IPS-20b (cell line): ENCODE data around the gene PER2.

ENCODE experiments used
- H3K27ac ChIP-seq: one replicate; pipeline ENCODE4 v1.5.1; 2013; ENCODE audit warnings: low read length
- H3K27me3 ChIP-seq: 2 replicates; pipeline ENCODE4 v1.6.1; 2013; ENCODE audit warnings: mild to moderate bottlenecking, low read length, inconsistent platforms; ENCODE audit not compliant: insufficient read depth
- H3K36me3 ChIP-seq: 2 replicates; pipeline ENCODE4 v1.6.1; 2013; ENCODE audit warnings: low read depth, mild to moderate bottlenecking, inconsistent platforms, low read length, moderate library complexity; ENCODE audit not compliant: insufficient read depth
- H3K4me1 ChIP-seq: 2 replicates; pipeline ENCODE4 v1.6.1; 2013; ENCODE audit warnings: mild to moderate bottlenecking, control low read depth, inconsistent platforms, low read length, moderate library complexity; ENCODE audit not compliant: insufficient read depth
- H3K4me3 ChIP-seq: 2 replicates; pipeline ENCODE4 v1.5.1; 2013; ENCODE audit warnings: mild to moderate bottlenecking, low read length, inconsistent platforms
- H3K9ac ChIP-seq: 2 replicates; pipeline ENCODE4 v1.6.1; 2013; ENCODE audit warnings: low read depth, mild to moderate bottlenecking, inconsistent platforms, low read length, moderate library complexity
- H3K9me3 ChIP-seq: 2 replicates; pipeline ENCODE4 v1.6.1; 2013; ENCODE audit warnings: mild to moderate bottlenecking, low read depth, low read length, inconsistent platforms; ENCODE audit not compliant: insufficient read depth

Gene PER2

GRCh38 chr2:238239863-238240756, 48.3 kb downstream of the PER2 start, which contains the start of gene HES6:
Gene HES6, minus strand, starts transcription at chr2:238240038. Its CDS starts 133 bp downstream, at chr2:238239905.
- H3K9me3 ChIP-seq = no peaks in the 10 kb centered on the region
- no peak within 1 kb of the TSS for H3K27ac ChIP-seq
- no peaks in the 10 kb centered on the region for H3K36me3 ChIP-seq
- peaks cover 6% of the 10 kb centered on the region; the same call in 1 of the 2 replicates for H3K4me1 ChIP-seq
- H3K9ac ChIP-seq = peak within 1 kb of the TSS; percentile 65
- peak within 1 kb of the TSS; percentile 71 for H3K4me3 ChIP-seq
- peaks cover 60% of the 10 kb centered on the region for H3K27me3 ChIP-seq

GRCh38 chr2:238239543-238239862, 48.9 kb downstream of the PER2 start:
- H3K27me3 ChIP-seq = peaks cover 65% of the 10 kb centered on the region
- peak overlapping the region; percentile 64; the same call in 1 of the 2 replicates for H3K4me3 ChIP-seq
- H3K36me3 ChIP-seq = no peaks in the 10 kb centered on the region
- peak overlapping the region; percentile 59; the same call in 1 of the 2 replicates for H3K9ac ChIP-seq
- no peak overlapping the region for H3K27ac ChIP-seq
- no peaks in the 10 kb centered on the region for H3K9me3 ChIP-seq
- H3K4me1 ChIP-seq = peaks cover 6% of the 10 kb centered on the region; the same call in 1 of the 2 replicates

- H3K4me1 ChIP-seq = peaks cover 6% of the 10 kb centered on the region; the same call in 1 of the 2 replicates
- H3K4me3 ChIP-seq = peak overlapping the region; percentile 43; the same call in 1 of the 2 replicates
- H3K9me3 ChIP-seq = no peaks in the 10 kb centered on the region
- no peak overlapping the region for H3K27ac ChIP-seq
- no peaks in the 10 kb centered on the region for H3K36me3 ChIP-seq
- no peak overlapping the region for H3K9ac ChIP-seq
- H3K27me3 ChIP-seq = peaks cover 67% of the 10 kb centered on the region
Measured at GRCh38 chr2:238238766-238239542, 49.5 kb downstream of the PER2 start.

- no peak overlapping the region for H3K4me3 ChIP-seq
- H3K27me3 ChIP-seq = peaks cover 67% of the 10 kb centered on the region
- no peaks in the 10 kb centered on the region for H3K9me3 ChIP-seq
- H3K9ac ChIP-seq = no peak overlapping the region
- H3K4me1 ChIP-seq = peaks cover 6% of the 10 kb centered on the region; the same call in 1 of the 2 replicates
- H3K27ac ChIP-seq = no peak overlapping the region
- H3K36me3 ChIP-seq = no peaks in the 10 kb centered on the region
Measured at GRCh38 chr2:238238311-238238765, 50.1 kb downstream of the PER2 start.

GRCh38 chr2:238237431-238238135, 50.8 kb downstream of the PER2 start:
- Histone ChIP-seq H3K4me1 (peaks cover 3% of the 10 kb centered on the region; the same call in 1 of the 2 replicates), H3K4me3 (no peak overlapping the region), H3K9me3 (no peaks in the 10 kb centered on the region), H3K36me3 (no peaks in the 10 kb centered on the region), H3K27ac (no peak overlapping the region), H3K9ac (no peak overlapping the region), H3K27me3 (peaks cover 67% of the 10 kb centered on the region)

- peaks cover 2% of the 10 kb centered on the region; the same call in 1 of the 2 replicates for H3K4me1 ChIP-seq
- peaks cover 67% of the 10 kb centered on the region for H3K27me3 ChIP-seq
- no peak overlapping the region for H3K4me3 ChIP-seq
- no peaks in the 10 kb centered on the region for H3K9me3 ChIP-seq
- H3K9ac ChIP-seq = no peak overlapping the region
- H3K27ac ChIP-seq = no peak overlapping the region
- H3K36me3 ChIP-seq = no peaks in the 10 kb centered on the region
Measured at GRCh38 chr2:238236571-238236970, 51.8 kb downstream of the PER2 start.

- Histone ChIP-seq H3K4me3 (no peak overlapping the region), H3K27me3 (peaks cover 67% of the 10 kb centered on the region), H3K27ac (no peak overlapping the region), H3K4me1 (no peaks in the 10 kb centered on the region), H3K36me3 (no peaks in the 10 kb centered on the region), H3K9me3 (no peaks in the 10 kb centered on the region), H3K9ac (no peak overlapping the region)
Measured at GRCh38 chr2:238235856-238236255, 52.6 kb downstream of the PER2 start.

- no peak overlapping the region for H3K4me3 ChIP-seq
- no peak overlapping the region for H3K9ac ChIP-seq
- H3K9me3 ChIP-seq = no peaks in the 10 kb centered on the region
- peaks cover 72% of the 10 kb centered on the region for H3K27me3 ChIP-seq
- no peak overlapping the region for H3K27ac ChIP-seq
- no peaks in the 10 kb centered on the region for H3K4me1 ChIP-seq
- no peaks in the 10 kb centered on the region for H3K36me3 ChIP-seq
Measured at GRCh38 chr2:238235331-238235732, 53.1 kb downstream of the PER2 start.

GRCh38 chr2:238233625-238234024, 54.8 kb downstream of the PER2 start:
- Histone ChIP-seq H3K4me1 (no peaks in the 10 kb centered on the region), H3K36me3 (no peaks in the 10 kb centered on the region), H3K27ac (no peak overlapping the region), H3K4me3 (no peak overlapping the region), H3K27me3 (peaks cover 83% of the 10 kb centered on the region), H3K9me3 (no peaks in the 10 kb centered on the region), H3K9ac (no peak overlapping the region)

GRCh38 chr2:238231809-238232208, 56.6 kb downstream of the PER2 start:
- Histone ChIP-seq H3K9me3 (no peaks in the 10 kb centered on the region), H3K36me3 (no peaks in the 10 kb centered on the region), H3K4me1 (no peaks in the 10 kb centered on the region), H3K4me3 (peak overlapping the region; percentile 70; the same call in 1 of the 2 replicates), H3K27ac (no peak overlapping the region), H3K9ac (no peak overlapping the region), H3K27me3 (peaks cover 70% of the 10 kb centered on the region)

GRCh38 chr2:238231251-238231793, 57.1 kb downstream of the PER2 start:
- peaks cover 65% of the 10 kb centered on the region for H3K27me3 ChIP-seq

More at GRCh38 chr2:238231251-238231793, 57.1 kb downstream of the PER2 start:
- H3K27ac ChIP-seq = no peak overlapping the region
- no peaks in the 10 kb centered on the region for H3K36me3 ChIP-seq
- H3K9ac ChIP-seq = no peak overlapping the region; the same call in 1 of the 2 replicates
- H3K4me3 ChIP-seq = peak overlapping the region; percentile 70
- no peaks in the 10 kb centered on the region for H3K4me1 ChIP-seq
- H3K9me3 ChIP-seq = no peaks in the 10 kb centered on the region
